Muscle layer of duodenum (tissue), 2 donors: ENCODE data around the gene SYCE3.

ENCODE experiments used
- H3K27ac ChIP-seq: one replicate; pipeline ENCODE4 v1.7.0; 2013; ENCODE audit warnings: mild to moderate bottlenecking, low read length
- H3K27me3 ChIP-seq: one replicate; pipeline ENCODE4 v1.7.0; 2013; ENCODE audit warnings: low read depth, mild to moderate bottlenecking, control low read depth, low read length
- H3K36me3 ChIP-seq, 2 donors: one replicate each; pipeline ENCODE4 v1.7.0; 2013; ENCODE audit warnings: low read length in 2 of 2, control low read depth in 1 of 2, mild to moderate bottlenecking in 1 of 2; ENCODE audit not compliant: insufficient read depth in 2 of 2, control insufficient read depth in 1 of 2
- H3K4me1 ChIP-seq, 2 donors: one replicate each; pipeline ENCODE4 v1.7.0; 2013; ENCODE audit warnings: low read length in 2 of 2, mild to moderate bottlenecking in 2 of 2, control low read depth in 1 of 2, moderate library complexity in 1 of 2; ENCODE audit not compliant: insufficient read depth in 2 of 2, control insufficient read depth in 1 of 2
- H3K4me3 ChIP-seq, 2 donors: one replicate each; pipeline ENCODE4 v1.7.0; 2013; ENCODE audit warnings: low read length in 2 of 2, low read depth in 1 of 2, mild to moderate bottlenecking in 1 of 2
- H3K9me3 ChIP-seq, 2 donors: one replicate each; pipeline ENCODE4 v1.7.0; 2013; ENCODE audit warnings: low read length in 2 of 2, control low read depth in 1 of 2, mild to moderate bottlenecking in 1 of 2; ENCODE audit not compliant: control insufficient read depth in 1 of 2
- donor health status: healthy.

Gene SYCE3

DNA sequence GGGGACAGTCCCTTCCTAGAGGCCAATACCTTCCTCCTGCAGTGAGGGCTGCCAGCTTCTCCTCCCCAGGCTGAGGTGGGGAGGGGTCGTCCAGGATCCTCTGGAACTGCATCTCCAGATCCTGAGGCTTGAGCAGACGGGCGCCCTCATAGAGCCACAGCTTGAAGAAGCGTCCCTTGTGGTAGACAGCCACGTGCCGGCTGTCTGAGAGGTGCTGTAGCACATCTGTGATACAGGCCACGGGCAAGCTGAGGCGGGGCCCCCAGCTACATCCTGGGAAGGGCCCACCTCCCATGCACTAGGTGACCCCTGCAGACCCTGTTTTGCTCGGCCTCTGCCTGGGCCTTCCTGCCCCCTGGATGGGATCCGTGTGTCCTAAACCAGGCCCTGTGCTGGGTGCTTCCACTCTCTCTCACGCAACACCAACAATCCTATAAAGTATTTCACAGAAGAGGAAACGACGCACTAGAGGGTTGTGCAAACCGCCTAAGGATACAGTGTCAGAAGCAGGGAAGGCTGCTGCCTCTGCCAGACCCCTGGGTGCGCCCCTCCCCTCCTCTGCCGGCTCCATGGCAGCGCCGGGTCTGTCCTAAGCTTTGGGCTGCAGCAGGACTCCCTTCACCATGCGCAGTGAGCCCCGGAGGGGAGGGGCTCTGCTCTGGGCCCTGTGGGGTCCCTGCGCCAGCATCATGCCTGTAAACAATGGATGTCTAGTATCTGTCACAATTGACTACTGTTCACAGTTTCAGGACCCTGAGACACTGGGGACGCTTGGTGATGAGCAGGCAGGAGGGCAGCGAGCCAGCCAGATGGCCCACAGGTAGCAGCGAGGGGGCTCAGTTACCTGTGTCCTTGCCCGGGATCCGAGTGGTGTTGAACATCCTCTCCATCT, 11.0 kb upstream of the SYCE3 start:
- Histone ChIP-seq H3K9me3 (no peaks in the 10 kb centered on the region), H3K4me1 (peaks cover 0 to 10% of the 10 kb centered on the region in 2 donors), H3K4me3 (no peak overlapping the region), H3K27ac (no peak overlapping the region), H3K36me3 (peaks cover 9 to 53% of the 10 kb centered on the region in 2 donors), H3K27me3 (no peaks in the 10 kb centered on the region)

GRCh38 chr22:50572965-50573364, 10.2 kb upstream of the SYCE3 start:
- H3K4me1 ChIP-seq, result peaks cover 0 to 4% of the 10 kb centered on the region in 2 donors
- H3K27me3 ChIP-seq, result no peaks in the 10 kb centered on the region
- no peak overlapping the region for H3K27ac ChIP-seq
- H3K9me3 ChIP-seq, result no peaks in the 10 kb centered on the region
- H3K4me3 ChIP-seq, result no peak overlapping the region
- peaks cover 9 to 59% of the 10 kb centered on the region in 2 donors for H3K36me3 ChIP-seq

- no peak overlapping the region for H3K27ac ChIP-seq
- no peaks in the 10 kb centered on the region for H3K27me3 ChIP-seq
- H3K4me3 ChIP-seq, result no peak overlapping the region
- no peaks in the 10 kb centered on the region for H3K4me1 ChIP-seq
- H3K9me3 ChIP-seq, result no peaks in the 10 kb centered on the region
- H3K36me3 ChIP-seq, result peaks cover 9 to 63% of the 10 kb centered on the region in 2 donors
Measured at GRCh38 chr22:50571264-50572175, 8.8 kb upstream of the SYCE3 start.

DNA sequence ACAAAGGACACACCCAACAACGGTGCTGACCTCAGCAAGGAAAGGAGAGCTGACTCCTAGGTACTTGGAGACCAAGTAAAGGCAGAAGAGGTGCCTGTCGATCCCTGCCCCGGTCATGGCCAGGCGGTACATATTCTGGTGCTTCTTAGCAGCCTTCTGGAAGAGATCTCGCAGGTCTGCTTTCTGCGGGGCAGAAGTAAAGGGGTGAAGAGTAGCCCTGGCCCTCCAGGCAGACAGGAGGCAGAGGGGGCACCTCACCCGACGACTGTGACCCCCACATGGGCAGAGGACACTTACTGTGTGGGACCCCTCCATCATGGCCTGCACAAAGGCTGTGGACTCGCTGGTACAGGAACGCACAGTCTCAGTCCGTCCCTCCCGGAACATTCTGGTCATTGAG, 8.1 kb upstream of the SYCE3 start:
- Histone ChIP-seq H3K36me3 (peaks cover 9 to 61% of the 10 kb centered on the region in 2 donors), H3K9me3 (no peaks in the 10 kb centered on the region), H3K27ac (no peak overlapping the region), H3K27me3 (no peaks in the 10 kb centered on the region), H3K4me1 (no peaks in the 10 kb centered on the region), H3K4me3 (no peak overlapping the region)

GRCh38 chr22:50569896-50570535, 7.3 kb upstream of the SYCE3 start:
- Histone ChIP-seq H3K4me3 (no peak overlapping the region), H3K27ac (no peak overlapping the region), H3K9me3 (no peaks in the 10 kb centered on the region), H3K27me3 (no peaks in the 10 kb centered on the region), H3K4me1 (no peaks in the 10 kb centered on the region), H3K36me3 (peaks cover 9 to 56% of the 10 kb centered on the region in 2 donors)

GRCh38 chr22:50569041-50569459, 6.3 kb upstream of the SYCE3 start:
- Histone ChIP-seq H3K9me3 (no peaks in the 10 kb centered on the region), H3K4me3 (no peak overlapping the region), H3K27me3 (no peaks in the 10 kb centered on the region), H3K4me1 (no peaks in the 10 kb centered on the region), H3K36me3 (peaks cover 9 to 54% of the 10 kb centered on the region in 2 donors), H3K27ac (no peak overlapping the region)

- H3K36me3 ChIP-seq, result peaks cover 9 to 49% of the 10 kb centered on the region in 2 donors
- H3K4me1 ChIP-seq, result peaks cover 2 to 3% of the 10 kb centered on the region in 2 donors
- no peak overlapping the region for H3K27ac ChIP-seq
- H3K4me3 ChIP-seq, result no peak overlapping the region
- H3K27me3 ChIP-seq, result no peaks in the 10 kb centered on the region
- H3K9me3 ChIP-seq, result no peaks in the 10 kb centered on the region
Measured at GRCh38 chr22:50568626-50569025, 5.9 kb upstream of the SYCE3 start.

GRCh38 chr22:50567721-50568252, 5.1 kb upstream of the SYCE3 start:
- Histone ChIP-seq H3K36me3 (peaks cover 9 to 46% of the 10 kb centered on the region in 2 donors), H3K4me1 (peaks cover 2 to 3% of the 10 kb centered on the region in 2 donors), H3K27ac (no peak overlapping the region), H3K9me3 (no peaks in the 10 kb centered on the region), H3K4me3 (no peak overlapping the region), H3K27me3 (no peaks in the 10 kb centered on the region)

DNA sequence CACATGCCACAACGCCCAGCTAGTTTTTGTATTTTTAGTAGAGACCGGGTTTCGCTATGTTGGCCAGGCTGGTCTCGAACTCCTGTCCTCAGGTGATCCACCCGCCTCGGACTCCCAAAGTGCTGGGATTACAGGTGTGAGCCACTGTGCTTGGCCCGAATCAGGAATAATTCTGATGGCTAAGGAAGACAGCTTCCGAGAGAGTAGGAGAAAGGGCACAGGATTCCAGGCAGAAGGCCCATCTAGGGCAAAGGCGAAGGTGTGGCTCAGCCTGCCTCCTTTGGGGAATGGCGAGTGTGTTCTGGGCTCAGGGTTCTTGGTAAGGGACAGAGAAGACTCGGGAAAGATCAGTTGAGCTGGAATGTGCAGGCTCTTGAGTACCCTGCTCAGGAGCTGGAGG, 1.6 kb upstream of the SYCE3 start:
- Histone ChIP-seq H3K36me3 (peaks cover 3 to 15% of the 10 kb centered on the region in 2 donors), H3K9me3 (no peaks in the 10 kb centered on the region), H3K4me1 (peaks cover 2 to 3% of the 10 kb centered on the region in 2 donors), H3K4me3 (no peak overlapping the region), H3K27ac (no peak overlapping the region), H3K27me3 (no peaks in the 10 kb centered on the region)

DNA sequence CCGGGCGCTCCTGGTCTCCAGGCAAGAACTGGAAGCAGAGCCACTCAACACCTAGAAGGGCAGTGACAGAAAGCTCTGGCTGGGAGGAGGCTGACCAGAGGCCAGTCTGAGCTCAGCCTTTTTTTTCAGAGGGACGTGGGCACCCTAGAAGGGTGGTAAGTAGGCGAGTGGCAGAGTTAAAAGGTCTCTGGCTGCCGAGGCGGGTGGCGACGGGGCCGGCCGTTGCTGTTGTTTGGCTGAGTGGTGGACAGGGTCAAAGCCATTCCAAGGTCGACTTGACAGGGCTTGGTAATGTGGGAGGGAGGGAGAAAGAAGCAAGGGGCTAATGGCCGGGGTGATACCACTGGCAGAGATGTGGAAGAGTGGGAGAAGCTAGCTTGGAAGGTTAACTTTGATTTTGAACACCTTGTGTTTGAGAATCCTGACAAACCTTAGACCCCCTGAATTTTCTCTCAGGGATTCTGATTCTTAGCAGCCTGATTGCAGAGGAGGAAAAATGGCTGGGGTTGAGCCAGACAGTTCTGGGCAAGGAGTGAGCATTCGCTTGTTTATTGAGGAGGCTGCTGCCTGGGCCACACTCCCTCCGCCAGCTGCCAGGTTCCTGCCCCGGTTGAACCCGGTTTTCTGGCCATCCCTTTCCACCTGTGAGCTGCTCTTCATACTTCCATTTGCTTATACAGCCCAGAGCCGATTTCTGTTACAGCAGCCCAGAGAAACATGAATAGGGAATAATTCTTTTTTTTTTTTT, 868 bp upstream of the SYCE3 start:
- Histone ChIP-seq H3K36me3 (peaks cover 0 to 8% of the 10 kb centered on the region in 2 donors), H3K4me3 (peak overlapping the region; percentile 80 to 81), H3K27ac (peak overlapping the region; percentile 69), H3K27me3 (no peaks in the 10 kb centered on the region), H3K4me1 (peaks cover 2 to 3% of the 10 kb centered on the region in 2 donors), H3K9me3 (no peaks in the 10 kb centered on the region)
